DOHH2 (cell line): ENCODE results near the gene CACNB4.

Experiments used
- H3F3A ChIP-seq: fragments of 200-600 bp; sonication (generic), shearing (Covaris generic); 2 replicates; pipeline ENCODE4 v1.6.0; 2016; ENCODE audit warnings: antibody characterized with exemption, mild to moderate bottlenecking; ENCODE audit not compliant: control insufficient read depth, insufficient read depth
- H3K27ac ChIP-seq: fragments of 200-600 bp; sonication (generic); 2 replicates; pipeline ENCODE4 v1.5.1; 2014; ENCODE audit warnings: low read depth, mild to moderate bottlenecking, low read length, moderate library complexity
- H3K27me3 ChIP-seq: fragments of 200-600 bp; sonication (generic); 2 replicates; pipeline ENCODE4 v1.6.1; 2014; ENCODE audit warnings: mild to moderate bottlenecking, low read length, mixed read lengths; ENCODE audit not compliant: control insufficient read depth
- H3K36me3 ChIP-seq: fragments of 200-600 bp; sonication (generic); 2 replicates; pipeline ENCODE4 v1.6.1; 2014; ENCODE audit warnings: mild to moderate bottlenecking, low read length, moderate library complexity, mixed read lengths; ENCODE audit not compliant: control insufficient read depth
- H3K4me1 ChIP-seq: fragments of 200-600 bp; sonication (generic); 2 replicates; pipeline ENCODE4 v1.6.1; 2014; ENCODE audit warnings: mild to moderate bottlenecking, low read length, mixed read lengths; ENCODE audit not compliant: control insufficient read depth
- H3K4me2 ChIP-seq: fragments of 200-600 bp; sonication (generic); 2 replicates; pipeline ENCODE4 v1.6.0; 2014; ENCODE audit warnings: mild to moderate bottlenecking, low read length, moderate library complexity
- H3K4me3 ChIP-seq: fragments of 200-600 bp; sonication (generic); 2 replicates; pipeline ENCODE4 v1.5.1; 2014; ENCODE audit warnings: mild to moderate bottlenecking, low read length, mixed read lengths
- H3K79me2 ChIP-seq: fragments of 200-600 bp; sonication (generic); 2 replicates; pipeline ENCODE4 v1.6.1; 2014; ENCODE audit warnings: mild to moderate bottlenecking, low read length, mixed read lengths; ENCODE audit not compliant: control insufficient read depth
- H3K9me2 ChIP-seq: fragments of 200-600 bp; sonication (generic); replicated peaks from 2 replicates; pipeline ENCODE4 v1.6.1; 2014; ENCODE audit warnings: mild to moderate bottlenecking, low read length, mixed read lengths; ENCODE audit not compliant: control insufficient read depth
- H3K9me3 ChIP-seq: fragments of 200-600 bp; sonication (generic); 2 replicates; pipeline ENCODE4 v1.6.1; 2014; ENCODE audit warnings: antibody characterized with exemption, low read length, mixed read lengths; ENCODE audit not compliant: control insufficient read depth, insufficient read depth
- H4K20me1 ChIP-seq: fragments of 200-600 bp; sonication (generic); 2 replicates; pipeline ENCODE4 v1.6.0; 2014; ENCODE audit warnings: low read depth, mild to moderate bottlenecking, antibody characterized with exemption, low read length, moderate library complexity; ENCODE audit not compliant: control insufficient read depth, insufficient read depth
- EZH2phosphoT487 ChIP-seq: fragments of 200-600 bp; sonication (generic); IDR thresholded peaks from 2 replicates; pipeline ENCODE4 v1.6.1; 2017; ENCODE audit warnings: borderline replicate concordance, mild to moderate bottlenecking, antibody characterized with exemption, low read length, moderate library complexity, mixed read lengths
- TF ChIP-seq, protein P1 (sequence below): fragments of 200-600 bp; sonication (generic); IDR thresholded peaks from one replicate; pipeline ENCODE4 v1.5.1; 2014; ENCODE audit warnings: antibody characterized with exemption, mild to moderate bottlenecking, low read depth, low read length; ENCODE audit not compliant: poor library complexity, severe bottlenecking

CACNB4 gene

DNA sequence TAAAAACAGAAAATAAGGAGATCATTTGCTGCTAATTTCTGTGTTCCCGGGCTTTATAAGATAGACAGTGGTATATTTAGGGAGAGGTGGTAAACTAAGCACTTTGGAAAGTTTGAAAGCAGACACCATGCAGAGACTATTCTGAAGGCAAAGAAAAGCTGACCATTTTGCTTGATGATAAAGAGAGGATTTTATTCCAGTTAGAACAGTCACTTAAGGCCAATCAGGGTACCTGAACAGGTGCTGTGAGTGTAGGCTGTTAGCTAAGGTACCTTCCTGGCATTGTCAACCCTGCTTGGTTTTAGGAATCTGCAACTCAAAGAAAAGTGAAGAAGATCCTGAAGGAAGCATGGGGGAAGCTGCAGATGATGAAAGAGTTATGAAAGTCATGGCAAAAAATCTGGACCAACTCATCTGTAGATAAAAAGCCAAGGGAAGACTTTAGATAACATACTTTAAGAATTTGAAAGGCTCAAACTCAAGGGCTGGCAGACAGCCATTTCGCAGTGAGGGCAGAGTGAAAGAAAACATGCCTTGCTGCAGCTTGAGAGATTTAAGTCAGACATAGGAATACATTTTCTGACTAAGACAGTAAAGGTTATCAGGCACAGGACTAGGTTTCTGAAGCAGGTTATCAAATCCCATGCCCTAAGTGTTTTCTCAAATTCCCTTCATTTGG is 190.5 kb downstream of the CACNB4 start:
- H3K4me3 ChIP-seq = no peak overlapping the region
- TF ChIP-seq, protein P1, sequence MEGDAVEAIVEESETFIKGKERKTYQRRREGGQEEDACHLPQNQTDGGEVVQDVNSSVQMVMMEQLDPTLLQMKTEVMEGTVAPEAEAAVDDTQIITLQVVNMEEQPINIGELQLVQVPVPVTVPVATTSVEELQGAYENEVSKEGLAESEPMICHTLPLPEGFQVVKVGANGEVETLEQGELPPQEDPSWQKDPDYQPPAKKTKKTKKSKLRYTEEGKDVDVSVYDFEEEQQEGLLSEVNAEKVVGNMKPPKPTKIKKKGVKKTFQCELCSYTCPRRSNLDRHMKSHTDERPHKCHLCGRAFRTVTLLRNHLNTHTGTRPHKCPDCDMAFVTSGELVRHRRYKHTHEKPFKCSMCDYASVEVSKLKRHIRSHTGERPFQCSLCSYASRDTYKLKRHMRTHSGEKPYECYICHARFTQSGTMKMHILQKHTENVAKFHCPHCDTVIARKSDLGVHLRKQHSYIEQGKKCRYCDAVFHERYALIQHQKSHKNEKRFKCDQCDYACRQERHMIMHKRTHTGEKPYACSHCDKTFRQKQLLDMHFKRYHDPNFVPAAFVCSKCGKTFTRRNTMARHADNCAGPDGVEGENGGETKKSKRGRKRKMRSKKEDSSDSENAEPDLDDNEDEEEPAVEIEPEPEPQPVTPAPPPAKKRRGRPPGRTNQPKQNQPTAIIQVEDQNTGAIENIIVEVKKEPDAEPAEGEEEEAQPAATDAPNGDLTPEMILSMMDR = no peak
- no peak for TF ChIP-seq EZH2phosphoT487
- H3K27ac ChIP-seq = no peak overlapping the region
- H4K20me1 ChIP-seq = no peaks in the 10 kb centered on the region
- H3K4me2 ChIP-seq = no peak overlapping the region
- no peaks in the 10 kb centered on the region for H3K9me2 ChIP-seq
- H3F3A ChIP-seq = no peaks in the 10 kb centered on the region
- H3K9me3 ChIP-seq = no peaks in the 10 kb centered on the region
- no peaks in the 10 kb centered on the region; the same call in 1 of the 2 replicates for H3K27me3 ChIP-seq
- H3K36me3 ChIP-seq = no peaks in the 10 kb centered on the region
- H3K4me1 ChIP-seq = no peaks in the 10 kb centered on the region
- H3K79me2 ChIP-seq = no peaks in the 10 kb centered on the region

DNA sequence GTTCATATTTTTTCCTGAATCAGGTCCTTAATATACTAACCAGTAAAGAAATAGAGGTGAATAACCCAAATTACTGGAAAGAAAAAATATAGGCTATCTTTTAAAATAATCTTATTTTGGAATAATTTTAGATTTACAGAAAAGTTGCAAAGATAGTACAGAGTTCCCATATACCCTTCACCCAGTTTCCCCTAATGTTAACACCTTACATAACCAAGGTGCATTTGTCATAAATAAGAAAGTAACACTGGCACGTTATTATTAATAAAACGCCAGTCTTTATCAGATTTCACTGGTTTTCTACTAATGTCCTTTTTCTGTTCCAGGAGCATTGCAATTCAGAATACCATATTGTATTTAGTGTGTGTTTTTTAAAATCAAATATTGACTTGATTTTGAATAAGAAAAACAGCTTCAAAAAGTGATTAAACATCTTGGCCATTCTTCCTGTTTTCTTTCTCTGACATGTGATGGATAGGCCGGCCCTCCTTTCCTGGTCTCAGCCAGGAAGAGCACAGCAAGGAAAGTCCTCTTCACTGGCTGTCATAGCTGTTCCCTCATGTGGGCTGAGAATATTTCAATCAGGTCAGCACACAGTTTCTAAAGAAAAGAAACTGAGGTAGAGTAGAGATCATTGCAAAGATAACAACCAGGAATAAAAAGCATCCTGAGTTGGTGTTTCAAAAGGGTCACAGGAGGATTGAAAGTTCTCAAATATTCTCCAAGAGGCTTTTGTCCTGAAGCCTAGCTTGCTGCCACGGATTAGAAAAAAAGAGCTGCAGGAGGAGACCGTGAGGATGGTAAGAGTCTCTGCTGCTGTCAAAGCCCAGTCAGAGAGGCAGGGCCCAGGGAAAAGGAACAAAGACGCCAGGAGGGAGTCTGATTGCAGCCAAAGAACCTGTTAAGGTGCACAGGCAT is 191.3 kb downstream of the CACNB4 start:
- Histone ChIP-seq H4K20me1 (no peaks in the 10 kb centered on the region), H3K4me2 (no peak overlapping the region), H3K4me3 (no peak overlapping the region), H3K27me3 (no peaks in the 10 kb centered on the region; the same call in 1 of the 2 replicates), H3F3A (no peaks in the 10 kb centered on the region), H3K9me3 (no peaks in the 10 kb centered on the region), H3K4me1 (no peaks in the 10 kb centered on the region), H3K79me2 (no peaks in the 10 kb centered on the region), H3K27ac (no peak overlapping the region), H3K36me3 (no peaks in the 10 kb centered on the region), H3K9me2 (no peaks in the 10 kb centered on the region)
- TF ChIP-seq, protein P1 = no peak
- no peak for TF ChIP-seq EZH2phosphoT487

DNA sequence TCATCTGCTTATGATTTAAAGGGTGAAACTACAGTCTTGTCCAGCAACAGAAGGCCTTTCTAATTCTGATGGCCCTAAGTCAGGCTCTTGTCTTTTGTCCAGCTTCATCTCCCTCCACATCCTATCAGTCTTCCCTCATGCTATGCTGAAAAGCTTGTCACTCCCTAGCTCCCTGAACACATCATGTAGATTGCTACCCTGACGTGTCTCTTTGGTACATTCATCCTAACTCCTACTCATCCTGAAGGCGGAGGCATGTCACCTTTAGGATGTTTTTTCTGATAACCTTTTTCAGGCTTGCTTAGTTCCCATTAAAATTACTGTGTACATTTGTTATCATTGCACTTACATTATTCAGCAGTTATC is 192.2 kb downstream of the CACNB4 start:
- no peaks in the 10 kb centered on the region for H3K9me2 ChIP-seq
- TF ChIP-seq, protein P1 = no peak
- no peak for TF ChIP-seq EZH2phosphoT487
- no peaks in the 10 kb centered on the region; the same call in 1 of the 2 replicates for H3K27me3 ChIP-seq
- H3K9me3 ChIP-seq = no peaks in the 10 kb centered on the region
- no peak overlapping the region for H3K4me3 ChIP-seq
- H4K20me1 ChIP-seq = no peaks in the 10 kb centered on the region
- H3K27ac ChIP-seq = no peak overlapping the region
- no peaks in the 10 kb centered on the region for H3K4me1 ChIP-seq
- H3F3A ChIP-seq = no peaks in the 10 kb centered on the region
- H3K4me2 ChIP-seq = no peak overlapping the region
- H3K79me2 ChIP-seq = no peaks in the 10 kb centered on the region
- H3K36me3 ChIP-seq = no peaks in the 10 kb centered on the region
